HepG2 (cell line): ENCODE data around the gene SLC24A4. TPM values are rescaled to one million over a fixed set of nuclear protein-coding genes. Genes with fewer than 3 reads are reported as not detected.

Source experiments
- ATAC-seq: fragments of 200-7000 bp; cut with Tn5 transposase; 3 replicates; pipeline ENCODE4 v1.9.1; 2020; ENCODE audit warnings: mild to moderate bottlenecking, moderate library complexity
- BruUV-seq: library from RNA; stranded (reverse); fragments of 400-500 nt; replicated peaks from 2 replicates; lab custom pipeline; 2021; lab: Mats Ljungman, UMichigan
- CTCF ChIA-PET: fragments of 300-600 bp; formaldehyde crosslinking; extraction: SDS; loops from one replicate; lab custom pipeline; 2021; ENCODE audit warnings: low total read pairs, inconsistent platforms, low intra/inter-chr PET ratio; lab: Yijun Ruan, JAX
- POLR2A ChIA-PET: fragments of 350-600 bp; sonication (Branson Sonifier 250); formaldehyde crosslinking; loops from one replicate; lab custom pipeline; 2020; ENCODE audit warnings: antibody characterized with exemption, inconsistent platforms; lab: Yijun Ruan, JAX
- DNase-seq: peaks from one replicate; pipeline ENCODE4 v3.0.0-alpha.2; 2015; ENCODE audit warnings: low spot score
- FAIRE-seq: peaks from 3 replicates; lab custom pipeline; 2011; peaks lifted over from hg19 to GRCh38; lab: Jason Lieb, UNC
- H2AFZ ChIP-seq: one replicate; pipeline ENCODE4 v1.6.1; 2011; ENCODE audit warnings: low read length, inconsistent platforms
- H3K27ac ChIP-seq: fragments of 300-600 bp; 3 replicates; pipeline ENCODE4 v1.8.0; 2011; ENCODE audit warnings: mixed run types, mild to moderate bottlenecking, mixed read lengths, low read length, inconsistent platforms; ENCODE audit not compliant: insufficient read depth; ENCODE audit errors: extremely low read length
- H3K27me3 ChIP-seq, 2 experiments: fragments of 200-600 bp in 1 of 2; 2 replicates in 1 of 2; 3 replicates in 1 of 2; pipeline versions ENCODE4 v1.6.0 to v1.8.0; 2011; ENCODE audit warnings: low read length in 2 of 2, mild to moderate bottlenecking in 2 of 2, moderate library complexity in 2 of 2, inconsistent platforms in 1 of 2; ENCODE audit not compliant: insufficient read depth in 2 of 2, control insufficient read depth in 1 of 2
- H3K36me3 ChIP-seq, 2 experiments: fragments of 200-600 bp in 1 of 2; replicated peaks in 1 of 2; 2 replicates in 1 of 2; 3 replicates in 1 of 2; pipeline versions ENCODE4 v1.5.1 to v1.8.0; 2011; ENCODE audit warnings: low read length in 2 of 2, inconsistent platforms in 1 of 2; ENCODE audit not compliant: insufficient read depth in 2 of 2, control insufficient read depth in 1 of 2
- H3K4me1 ChIP-seq: 2 replicates; pipeline ENCODE4 v1.5.1; 2012; ENCODE audit warnings: low read length, inconsistent platforms; ENCODE audit not compliant: insufficient read depth
- H3K4me2 ChIP-seq: 2 replicates; pipeline ENCODE4 v1.6.0; 2011; ENCODE audit warnings: low read depth, low read length, inconsistent platforms
- H3K4me3 ChIP-seq, 3 experiments: fragments of 200-600 bp in 1 of 3; sonication (generic), shearing (Covaris generic) in 1 of 3; replicated peaks in 1 of 3; 2 replicates each; pipeline ENCODE4 v1.5.1; 2011 to 2016; ENCODE audit warnings: low read length in 3 of 3, inconsistent platforms in 2 of 3, low read depth in 2 of 3, mild to moderate bottlenecking in 2 of 3, control low read depth in 1 of 3, mixed read lengths in 1 of 3; ENCODE audit not compliant: insufficient read depth in 1 of 3
- H3K79me2 ChIP-seq: one replicate; pipeline ENCODE4 v1.6.1; 2011; ENCODE audit warnings: low read length, inconsistent platforms; ENCODE audit not compliant: insufficient read depth
- H3K9ac ChIP-seq: 2 replicates; pipeline ENCODE4 v1.6.0; 2011; ENCODE audit warnings: mild to moderate bottlenecking, low read depth, low read length, inconsistent platforms; ENCODE audit not compliant: insufficient read depth
- H3K9me3 ChIP-seq: 2 replicates; pipeline ENCODE4 v1.5.1; 2012; ENCODE audit warnings: mild to moderate bottlenecking, low read length
- H4K20me1 ChIP-seq: 2 replicates; pipeline ENCODE4 v1.6.0; 2011; ENCODE audit warnings: inconsistent platforms, mild to moderate bottlenecking, low read length, moderate library complexity; ENCODE audit not compliant: insufficient read depth
- EED ChIP-seq: sonication (generic); formaldehyde crosslinking; IDR thresholded peaks from 2 replicates; pipeline ENCODE4 v1.5.0; 2020; ENCODE audit warnings: mild to moderate bottlenecking, missing genetic modification reagents
- NFKB2 ChIP-seq: sonication (generic); formaldehyde crosslinking; IDR thresholded peaks from 2 replicates; pipeline ENCODE4 v1.4.0; 2020; ENCODE audit warnings: missing genetic modification reagents, borderline replicate concordance
- NONO ChIP-seq, 2 experiments: fragments of 450-650 bp in 1 of 2; sonication (generic) in 1 of 2; formaldehyde crosslinking in 1 of 2; IDR thresholded peaks in 1 of 2; conservative IDR thresholded peaks in 1 of 2; 2 replicates each; pipeline versions ENCODE4 v1.6.1 to v1.8.0; 2017 to 2022; ENCODE audit warnings: mild to moderate bottlenecking in 1 of 2, missing genetic modification reagents in 1 of 2, moderate library complexity in 1 of 2
- ZNF3 ChIP-seq: IDR thresholded peaks from 2 replicates; pipeline ENCODE4 v1.7.0; 2017; ENCODE audit warnings: inconsistent platforms
- ZNF557 ChIP-seq: sonication (generic); formaldehyde crosslinking; IDR thresholded peaks from 2 replicates; pipeline ENCODE4 v1.4.0; 2020; ENCODE audit warnings: missing genetic modification reagents
- ZNF670 ChIP-seq: sonication (generic); formaldehyde crosslinking; IDR thresholded peaks from 2 replicates; pipeline ENCODE4 v1.8.0; 2022; ENCODE audit warnings: mild to moderate bottlenecking, missing genetic modification reagents, borderline replicate concordance
- WGBS: methylation state at CpG from one replicate; pipeline ENCODE4 v1.1.6; 2017; ENCODE audit warnings: low lambda C conversion rate; 5-methylcytosine and 5-hydroxymethylcytosine counted together
- in situ Hi-C: cut with HindIII; loops from 2 replicates; pipeline ENCODE4 v1.10.0; 2017; ENCODE audit warnings: low pct_unique_long_range_greater_than_20kb; ENCODE audit not compliant: extremely low pct_ligation_motif_present
- intact Hi-C: fragments of 100-400 bp; cut with micrococcal nuclease; formaldehyde crosslinking; loops from one replicate; pipeline ENCODE4 v1.10.0; 2022; ENCODE audit not compliant: unreplicated experiment
- polyA plus RNA-seq, 8 experiments: library from polyadenylated mRNA; depleted of rRNA in 3 of 8; stranded (reverse) in 7 of 8; unstranded in 1 of 8; fragments of >200 nt; fragmentation: Illumina TruSeq in 4 of 8; extraction: Trizol in 4 of 8; gene quantifications; 2 replicates each; pipeline versions ENCODE4 v1.2.1 to v1.2.3, GENCODE V29; 2011 to 2016; ENCODE audit warnings: low read depth in 4 of 8, missing spikeins in 1 of 8, mixed read lengths in 1 of 8; ENCODE audit not compliant: insufficient read depth in 1 of 8
- total RNA-seq, 5 experiments: library from RNA; depleted of rRNA; stranded (reverse); fragments of >200 nt; fragmentation: Illumina TruSeq; extraction: Trizol; gene quantifications; 2 replicates each; pipeline ENCODE4 v1.2.3, GENCODE V29; 2016; ENCODE audit warnings: low read depth in 1 of 5
- TF ChIP-seq, protein P1 (sequence below): IDR thresholded peaks from 2 replicates; pipeline ENCODE4 v1.6.1; 2016; ENCODE audit warnings: missing compliant biosample characterization, missing genetic modification reagents, borderline replicate concordance

The SLC24A4 gene
- total and polyA plus RNA-seq, 2 of the 13 experiments (the other 11 are each of a cell fraction or from before 2014, with no cell fraction given): not detected

GRCh38 chr14:92492258-92492657, 169.3 kb downstream of the SLC24A4 start:
- no peaks in the 10 kb centered on the region for H4K20me1 ChIP-seq
- no peak for ATAC-seq
- WGBS: 61% methylated on average over 7 of the region's 10 CpGs
- H3K9me3 ChIP-seq: no peaks in the 10 kb centered on the region
- intact Hi-C loops (no loop called here), in situ Hi-C loops (no loop called here)
- CTCF ChIA-PET: no interaction called here
- peaks cover 25% of the 10 kb centered on the region for H3K4me1 ChIP-seq
- no peaks in the 10 kb centered on the region for H3K79me2 ChIP-seq
- no peak overlapping the region for H3K9ac ChIP-seq
- no peak for FAIRE-seq
- peaks cover 2 to 21% of the 10 kb centered on the region in 2 experiments; a peak in 3 of 5 replicates for H3K27me3 ChIP-seq
- TF ChIP-seq ZNF557 (CRISPR knock-in tag): no peak
- TF ChIP-seq ZNF670 (CRISPR knock-in tag): no peak
- TF ChIP-seq ZNF3 (CRISPR knock-in tag): no peak
- TF ChIP-seq NONO (IDR thresholded peaks at IDR 0.05): no peak
- no peak for TF ChIP-seq NONO (CRISPR knock-in tag; conservative IDR thresholded peaks at IDR 0.05)
- TF ChIP-seq, protein P1, sequence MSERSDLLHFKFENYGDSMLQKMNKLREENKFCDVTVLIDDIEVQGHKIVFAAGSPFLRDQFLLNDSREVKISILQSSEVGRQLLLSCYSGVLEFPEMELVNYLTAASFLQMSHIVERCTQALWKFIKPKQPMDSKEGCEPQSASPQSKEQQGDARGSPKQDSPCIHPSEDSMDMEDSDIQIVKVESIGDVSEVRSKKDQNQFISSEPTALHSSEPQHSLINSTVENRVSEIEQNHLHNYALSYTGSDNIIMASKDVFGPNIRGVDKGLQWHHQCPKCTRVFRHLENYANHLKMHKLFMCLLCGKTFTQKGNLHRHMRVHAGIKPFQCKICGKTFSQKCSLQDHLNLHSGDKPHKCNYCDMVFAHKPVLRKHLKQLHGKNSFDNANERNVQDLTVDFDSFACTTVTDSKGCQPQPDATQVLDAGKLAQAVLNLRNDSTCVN (CRISPR knock-in tag): no peak
- TF ChIP-seq, all 625 proteins: peak for 0
- H3K36me3 ChIP-seq: no peaks in the 10 kb centered on the region
- DNase-seq: no peak
- no peak overlapping the region for H3K4me3 ChIP-seq
- no peak overlapping the region for H2AFZ ChIP-seq
- H3K27ac ChIP-seq: no peak overlapping the region
- H3K4me2 ChIP-seq: no peak overlapping the region
- no TSS peak for BruUV-seq
- POLR2A ChIA-PET: no interaction called here

DNA sequence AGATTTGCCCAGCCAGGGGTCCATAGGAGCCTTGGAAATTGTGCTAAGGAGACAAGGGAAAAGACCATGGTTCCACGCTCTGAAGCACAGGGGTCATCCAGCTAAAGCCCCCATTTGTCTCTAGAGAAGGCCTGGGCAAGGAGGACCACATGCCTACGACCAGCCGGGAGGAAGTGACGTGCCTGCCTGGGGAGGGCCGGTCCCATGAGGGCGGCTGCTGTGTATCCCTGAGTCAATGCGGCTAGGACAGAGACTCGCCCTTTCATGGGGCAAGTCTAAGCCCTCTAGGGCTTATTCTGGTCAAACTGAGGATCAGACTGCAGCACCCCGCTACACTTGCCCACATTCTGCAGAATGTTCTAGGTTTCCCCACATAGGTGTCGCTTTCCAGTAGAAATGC, 170.1 kb downstream of the SLC24A4 start:
- Histone ChIP-seq H3K27ac (no peak overlapping the region), H3K79me2 (no peaks in the 10 kb centered on the region), H3K4me2 (no peak overlapping the region), H3K4me3 (no peak overlapping the region), H3K9me3 (no peaks in the 10 kb centered on the region), H3K36me3 (no peaks in the 10 kb centered on the region), H3K4me1 (peaks cover 25% of the 10 kb centered on the region), H4K20me1 (no peaks in the 10 kb centered on the region), H2AFZ (no peak overlapping the region), H3K27me3 (peaks cover 0 to 16% of the 10 kb centered on the region in 2 experiments; a peak in 2 of 5 replicates), H3K9ac (no peak overlapping the region)
- FAIRE-seq (no peak), ATAC-seq (no peak), DNase-seq (no peak)
- no TSS peak for BruUV-seq
- WGBS: 57% methylated on average over 8 of the region's 10 CpGs
- ChIA-PET POLR2A (no interaction called here), CTCF (no interaction called here)
- no peak for TF ChIP-seq NFKB2
- no peak for TF ChIP-seq EED (CRISPR knock-in tag)
- intact Hi-C loops (no loop called here), in situ Hi-C loops (no loop called here)
